NCI-H526 (cell line): ENCODE data around the gene TNS3.

Source experiments
- DNase-seq, 2 experiments: peaks; one replicate each; lab custom pipeline; 2025; lab: John Stamatoyannopoulos, UW

TNS3 gene

DNA sequence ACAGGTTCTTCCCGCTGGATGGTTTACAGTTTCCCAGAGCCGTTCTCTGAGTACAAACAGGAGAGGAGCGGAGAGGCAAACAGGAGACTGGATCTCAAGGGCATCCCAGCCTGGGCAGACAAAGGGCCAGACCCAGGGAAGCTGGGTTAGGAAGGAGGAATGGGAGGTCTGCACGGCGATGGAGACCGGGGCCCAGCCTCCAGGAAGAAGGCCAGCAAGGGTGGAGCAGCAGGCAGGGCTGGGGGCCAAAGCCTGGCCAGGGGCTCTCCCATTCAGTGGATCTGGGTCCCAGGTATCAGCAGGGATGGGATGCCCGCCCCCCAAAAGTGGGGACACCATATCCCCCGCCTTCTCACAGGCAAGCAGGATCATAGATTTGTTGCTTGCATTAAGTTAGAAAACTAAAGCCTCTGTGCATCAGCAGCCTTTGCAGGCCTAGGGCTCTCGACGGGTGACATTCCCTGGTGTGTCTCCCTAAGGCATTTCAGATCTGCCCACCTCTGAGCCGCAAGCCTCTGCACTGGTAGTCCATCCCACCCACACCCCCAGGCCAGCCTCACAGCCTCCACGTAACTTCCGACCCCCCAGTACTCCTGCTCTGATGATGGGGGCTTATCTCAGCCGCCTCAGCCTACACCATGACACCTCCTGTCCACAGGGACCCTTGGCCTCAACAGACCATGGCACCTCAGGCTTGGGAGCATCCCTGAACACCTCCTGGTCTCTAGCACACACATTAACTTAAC, 59.9 kb downstream of the TNS3 start:
- no peak for DNase-seq

DNA sequence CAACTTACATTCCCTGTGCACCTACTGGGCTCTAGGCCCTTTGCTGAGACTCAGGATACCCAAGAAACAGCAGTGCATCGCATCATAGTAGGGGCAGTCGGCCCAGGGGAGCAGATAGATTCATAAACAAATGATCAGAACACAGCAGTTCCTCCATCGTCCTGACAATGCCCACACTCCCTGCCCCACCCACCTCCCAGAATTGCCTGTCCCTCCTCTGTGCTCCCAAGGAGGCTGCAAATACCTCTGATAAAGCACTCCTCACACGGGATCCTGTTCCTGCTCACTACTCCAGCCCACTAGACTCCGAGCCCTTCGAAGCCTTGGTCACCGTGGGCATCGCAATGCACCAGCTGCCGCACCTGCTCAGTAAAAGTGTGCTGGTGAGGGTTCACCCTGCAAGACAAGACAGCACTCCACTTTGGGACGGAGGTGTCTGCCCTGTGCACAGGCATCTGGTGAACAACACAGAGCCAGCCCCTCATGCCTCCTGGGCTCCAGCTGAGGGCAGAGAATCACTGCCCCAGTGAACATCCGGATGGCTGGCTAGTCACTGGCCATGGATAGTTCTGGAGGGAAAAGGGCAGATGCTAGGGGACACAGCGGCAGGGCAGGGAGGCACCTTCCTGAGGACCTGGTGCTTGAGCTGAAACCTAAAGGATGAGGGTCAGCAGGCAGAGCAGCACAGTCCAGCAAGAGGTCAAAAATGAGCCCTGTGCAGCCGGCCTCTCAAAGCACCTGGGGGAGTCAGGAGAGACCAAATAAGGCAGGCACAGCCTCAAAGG, 60.7 kb downstream of the TNS3 start:
- DNase-seq, result no peak

- DNase-seq, result no peak
These were observed 61.5 kb downstream of the TNS3 start for GRCh38 chr7:47520406-47520805.

DNA sequence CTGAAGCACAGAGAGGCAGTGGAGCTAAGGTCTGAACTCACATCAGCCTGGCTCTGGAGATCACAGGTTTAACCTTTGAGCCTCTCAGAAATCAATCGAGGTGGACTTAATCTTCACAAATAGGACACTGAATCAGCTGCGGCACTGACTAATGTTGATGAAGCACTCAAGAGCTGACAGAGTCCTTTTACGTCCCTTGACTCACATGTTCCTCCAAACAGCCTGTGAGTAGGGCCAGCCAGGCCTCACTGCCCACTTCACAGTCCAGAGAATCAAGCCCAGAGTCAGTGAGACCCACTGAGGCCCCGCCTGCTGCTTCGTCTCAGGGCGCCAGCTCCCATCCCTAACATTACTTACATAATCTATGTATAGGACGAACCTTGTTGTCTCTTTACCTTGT, 63.1 kb downstream of the TNS3 start:
- DNase-seq, result no peak

DNA sequence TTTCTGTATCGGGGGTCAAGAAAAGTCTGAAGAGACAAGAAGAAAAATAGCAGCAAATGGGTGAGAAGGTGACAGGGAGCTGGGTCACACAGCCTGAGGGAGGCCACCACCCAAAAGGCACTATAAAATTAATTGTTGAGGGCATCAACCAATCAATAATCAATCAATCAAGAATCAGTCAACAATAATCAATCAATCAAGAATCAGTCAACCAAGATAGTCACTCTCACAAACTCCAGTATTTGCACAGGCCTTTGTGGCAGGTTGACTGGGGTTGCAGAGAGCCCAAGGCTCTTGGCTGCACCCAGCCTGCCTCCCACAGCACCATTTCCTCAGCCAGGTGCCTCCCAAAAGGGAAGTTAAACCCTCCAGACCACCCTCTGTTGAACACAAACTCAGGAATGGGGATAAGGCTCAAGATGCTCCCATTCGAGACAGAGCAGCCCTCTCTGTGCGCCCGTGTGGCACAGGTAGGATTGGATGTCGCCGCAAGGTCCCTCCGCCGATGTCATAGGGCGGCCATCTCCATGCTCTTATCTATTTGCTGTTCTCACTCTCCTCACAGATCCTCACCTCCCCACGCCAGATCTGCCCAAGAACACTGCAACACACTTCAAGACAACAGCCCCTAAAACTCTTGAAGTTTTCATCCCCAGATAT, 64.0 kb downstream of the TNS3 start:
- no peak for DNase-seq

GRCh38 chr7:47516985-47517600, 64.8 kb downstream of the TNS3 start:
- DNase-seq, result no peak

GRCh38 chr7:47516386-47516785, 65.5 kb downstream of the TNS3 start:
- no peak for DNase-seq

DNA sequence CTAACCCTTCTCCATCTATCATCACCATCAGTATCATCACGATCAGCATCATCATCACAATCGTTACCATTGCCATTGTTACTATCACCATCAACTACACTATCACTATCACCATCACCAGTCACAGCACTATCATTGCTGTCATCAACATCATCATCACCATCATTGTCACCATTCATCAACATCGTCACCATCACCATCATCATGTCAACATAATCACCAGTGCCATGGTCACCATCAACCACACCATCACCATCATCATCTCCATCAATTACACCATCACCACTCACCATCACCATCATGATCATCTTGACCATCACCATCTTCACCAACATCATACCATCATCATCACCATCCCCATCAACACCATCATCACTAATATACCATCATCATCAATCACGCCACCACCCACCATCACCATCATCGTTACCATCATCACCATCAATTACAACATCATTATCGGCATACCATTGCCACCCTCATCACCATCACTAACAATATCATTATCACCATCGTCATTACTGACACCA, 66.5 kb downstream of the TNS3 start:
- DNase-seq, result no peak

DNA sequence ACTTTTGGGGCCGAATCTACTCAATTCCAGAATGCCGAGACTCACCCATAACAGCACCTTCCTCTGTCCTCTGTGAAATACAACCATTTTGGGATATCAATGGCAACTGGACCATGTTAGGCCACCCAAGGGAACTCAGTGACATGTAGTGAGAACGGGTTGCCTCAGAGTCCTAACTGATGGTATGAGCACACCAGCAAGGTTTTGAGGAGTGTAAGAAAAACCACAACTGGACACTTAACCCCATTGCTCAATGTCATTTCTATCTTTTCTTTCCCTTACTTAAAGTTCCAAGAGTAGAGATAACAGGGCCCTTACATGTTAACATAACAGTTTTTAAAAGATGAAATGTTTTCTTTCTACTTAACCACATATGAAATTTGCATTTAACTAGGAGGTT, 67.1 kb downstream of the TNS3 start:
- no peak for DNase-seq

DNA sequence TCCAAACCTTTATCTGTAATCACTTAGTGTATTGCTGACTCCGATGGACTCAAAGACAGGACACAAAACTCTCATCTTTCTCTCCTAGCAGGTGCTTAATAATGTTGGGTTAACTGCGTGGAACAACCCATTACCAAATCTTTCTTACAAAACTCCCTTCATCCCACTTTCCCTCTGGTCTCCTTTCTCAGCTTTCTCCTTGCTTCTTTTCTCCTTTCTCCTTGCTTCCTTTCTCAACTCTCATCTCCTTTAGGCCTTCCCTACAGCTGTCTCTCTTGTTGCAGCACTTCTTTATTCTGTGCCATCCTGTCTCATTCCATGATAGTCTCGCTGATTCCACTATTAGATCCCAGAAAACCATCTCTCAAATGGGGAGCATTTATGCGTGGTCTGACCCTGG, 67.5 kb downstream of the TNS3 start:
- no peak for DNase-seq

DNA sequence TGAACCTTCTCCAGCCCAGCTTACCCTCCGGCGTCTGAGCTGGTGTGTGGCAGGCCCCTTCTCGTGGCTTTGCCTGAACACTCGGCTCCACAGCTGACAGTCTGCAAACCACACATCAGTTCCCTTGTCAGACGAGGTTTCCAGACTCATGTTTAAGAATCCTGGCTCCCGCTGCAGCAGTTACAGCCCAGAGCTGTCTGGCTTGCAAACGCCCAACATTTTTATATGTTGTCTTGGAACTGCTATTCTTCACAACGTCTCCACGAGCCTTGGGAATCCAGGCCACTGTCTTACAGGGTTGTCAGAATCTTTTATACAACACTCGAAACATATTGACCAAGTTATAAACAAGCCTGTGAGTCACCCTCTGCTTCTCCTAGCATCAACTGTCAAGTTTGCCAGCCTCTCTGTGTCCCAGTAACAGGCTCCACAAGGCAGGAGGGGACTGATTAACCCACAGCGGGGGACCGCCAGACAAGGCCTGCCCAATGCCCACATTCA, 68.1 kb downstream of the TNS3 start:
- DNase-seq, result no peak

- no peak for DNase-seq
These were observed 69.3 kb downstream of the TNS3 start for GRCh38 chr7:47512481-47513176.

DNA sequence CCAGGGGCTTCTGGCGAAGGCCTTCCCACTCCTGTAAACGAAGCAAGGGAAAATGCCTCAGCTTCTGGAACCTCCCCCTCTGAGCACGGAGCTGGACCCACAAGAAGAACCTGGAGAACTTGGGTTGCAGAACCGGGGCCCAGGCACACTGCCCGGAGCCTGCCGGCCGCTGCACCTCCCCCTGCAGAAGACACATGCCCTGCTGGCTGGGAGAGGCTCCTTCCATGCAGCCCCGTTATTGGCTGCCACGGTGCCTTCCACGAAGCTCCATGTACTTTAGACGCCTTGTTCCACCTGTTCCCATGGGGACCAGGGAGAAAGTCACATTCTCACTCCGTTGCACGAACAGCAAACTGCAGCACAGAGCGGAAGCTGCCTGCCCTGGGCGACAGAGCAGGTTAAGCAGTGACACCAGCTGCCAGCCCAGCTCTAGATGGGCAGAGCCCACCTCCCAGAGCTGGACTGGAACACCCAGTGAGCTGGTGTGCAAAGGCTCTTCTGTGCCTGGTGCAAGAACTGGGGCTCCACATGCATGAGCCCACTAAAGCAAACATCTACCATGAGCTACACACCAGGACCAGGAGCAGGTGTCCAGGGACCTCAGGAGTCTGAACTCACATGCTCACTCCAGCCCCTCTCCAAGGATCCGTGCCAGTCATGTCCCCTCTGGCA, 70.1 kb downstream of the TNS3 start:
- DNase-seq, result no peak

- DNase-seq, result no peak
These were observed 71.1 kb downstream of the TNS3 start for GRCh38 chr7:47510786-47511185.

GRCh38 chr7:47510192-47510591, 71.7 kb downstream of the TNS3 start:
- DNase-seq, result no peak

DNA sequence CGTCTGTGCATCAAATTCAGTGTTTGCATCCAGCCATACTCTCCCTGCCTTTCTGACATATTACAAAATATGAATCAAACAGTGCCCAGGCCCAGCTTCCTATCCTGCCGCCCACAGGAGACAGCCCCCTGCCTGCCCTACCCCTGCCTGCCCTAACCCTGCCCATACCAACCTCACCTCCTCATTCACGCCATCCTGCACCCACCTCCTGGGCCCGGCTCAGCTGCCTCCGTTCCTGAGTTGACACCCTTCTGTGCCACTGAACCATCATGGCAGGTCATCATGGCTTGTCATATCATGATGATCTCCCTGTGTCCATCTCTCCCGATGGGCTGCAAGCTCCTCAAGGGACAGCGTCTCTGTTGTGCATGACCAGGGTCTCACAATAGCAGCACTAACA, 72.3 kb downstream of the TNS3 start:
- no peak for DNase-seq

DNA sequence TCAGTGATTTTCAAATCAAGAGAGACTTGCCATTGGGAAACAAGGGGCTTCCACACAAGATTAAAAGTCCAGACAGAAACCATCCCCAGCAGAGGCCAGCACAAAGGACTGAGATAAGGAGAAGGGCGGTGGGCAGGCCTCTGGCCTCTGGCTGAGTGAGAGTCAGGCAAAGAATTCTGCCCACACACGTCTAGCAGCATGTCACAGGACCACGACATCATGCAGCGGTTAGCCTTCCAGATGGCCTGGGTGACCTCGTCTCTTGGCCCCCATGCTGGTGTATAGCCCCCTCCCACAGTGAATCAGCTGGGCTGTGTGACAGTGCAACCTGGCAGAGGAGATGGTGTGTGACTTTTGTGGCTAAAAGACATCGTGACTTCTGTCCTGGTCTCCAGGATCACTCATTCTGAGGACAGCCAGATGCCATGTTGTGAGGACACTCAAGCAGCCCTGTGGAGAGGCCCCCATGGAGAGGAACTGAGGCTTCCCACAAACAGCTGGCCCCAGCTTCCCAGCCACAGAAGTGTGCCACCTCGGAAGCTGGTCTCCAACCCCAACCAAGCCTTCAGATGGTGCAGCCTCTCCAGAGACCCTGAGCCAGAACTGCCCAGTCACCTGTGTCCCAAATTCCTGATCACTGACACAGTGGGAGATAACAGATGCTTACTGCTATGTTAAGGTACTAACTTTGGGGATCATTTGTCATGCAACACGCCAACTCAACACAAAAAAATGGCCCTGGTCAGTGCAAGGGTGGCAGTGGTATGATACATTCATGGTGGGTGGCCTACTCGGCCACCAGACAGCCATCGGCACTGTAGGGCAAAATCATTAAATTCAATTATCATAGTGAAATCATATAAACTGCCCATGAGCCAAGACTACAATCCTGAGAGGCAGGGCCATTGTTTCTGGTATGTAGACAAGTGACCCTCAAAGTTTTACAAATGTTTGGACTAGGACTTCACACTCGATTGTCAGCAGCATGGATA, 73.2 kb downstream of the TNS3 start:
- DNase-seq, result no peak

GRCh38 chr7:47507522-47507921, 74.4 kb downstream of the TNS3 start:
- DNase-seq, result no peak
